ENCODE measurements around the gene ENTPD6.

DNA sequence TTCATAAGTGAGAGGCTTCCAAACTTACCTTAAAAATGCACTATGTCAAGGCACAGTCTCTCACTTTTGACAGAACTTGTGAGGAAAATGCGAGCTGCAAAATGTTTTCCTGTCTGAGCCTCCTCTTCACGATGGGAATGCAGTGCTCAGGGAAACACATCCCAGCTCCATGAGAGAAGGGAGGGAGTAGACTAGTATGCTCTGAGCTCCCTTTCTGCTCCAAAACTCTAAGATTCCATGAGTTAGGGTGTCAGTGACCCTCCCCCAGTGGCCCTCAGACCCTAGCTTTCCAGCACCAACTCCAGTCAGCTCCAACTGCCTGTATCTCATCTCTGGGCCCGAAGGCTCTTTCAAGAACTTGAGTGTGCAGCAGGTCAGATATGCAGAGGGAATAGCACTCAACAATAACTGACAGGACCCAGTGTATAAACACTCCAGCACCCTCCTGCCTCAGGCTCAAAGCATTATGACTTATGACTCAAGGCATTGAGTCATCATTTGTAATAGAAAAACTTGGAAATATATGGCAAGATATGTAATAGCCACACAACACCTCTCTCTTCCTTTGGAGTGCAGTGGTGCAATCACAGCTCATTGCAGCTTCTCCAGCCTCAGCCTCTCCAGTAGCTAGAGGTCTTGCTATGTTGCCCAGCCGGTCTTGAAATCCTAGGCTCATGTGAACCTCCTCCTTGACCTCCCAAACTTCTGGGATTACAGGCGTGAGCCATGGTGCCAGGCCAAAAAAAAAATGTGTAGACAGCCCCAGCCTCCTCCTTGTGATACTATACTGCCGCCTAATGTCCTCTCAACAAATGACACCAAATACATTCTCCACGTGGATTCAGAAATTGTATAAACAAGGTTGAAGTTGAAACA lies 16.7 kb upstream of the ENTPD6 start:
- TF ChIP-seq, protein P1, sequence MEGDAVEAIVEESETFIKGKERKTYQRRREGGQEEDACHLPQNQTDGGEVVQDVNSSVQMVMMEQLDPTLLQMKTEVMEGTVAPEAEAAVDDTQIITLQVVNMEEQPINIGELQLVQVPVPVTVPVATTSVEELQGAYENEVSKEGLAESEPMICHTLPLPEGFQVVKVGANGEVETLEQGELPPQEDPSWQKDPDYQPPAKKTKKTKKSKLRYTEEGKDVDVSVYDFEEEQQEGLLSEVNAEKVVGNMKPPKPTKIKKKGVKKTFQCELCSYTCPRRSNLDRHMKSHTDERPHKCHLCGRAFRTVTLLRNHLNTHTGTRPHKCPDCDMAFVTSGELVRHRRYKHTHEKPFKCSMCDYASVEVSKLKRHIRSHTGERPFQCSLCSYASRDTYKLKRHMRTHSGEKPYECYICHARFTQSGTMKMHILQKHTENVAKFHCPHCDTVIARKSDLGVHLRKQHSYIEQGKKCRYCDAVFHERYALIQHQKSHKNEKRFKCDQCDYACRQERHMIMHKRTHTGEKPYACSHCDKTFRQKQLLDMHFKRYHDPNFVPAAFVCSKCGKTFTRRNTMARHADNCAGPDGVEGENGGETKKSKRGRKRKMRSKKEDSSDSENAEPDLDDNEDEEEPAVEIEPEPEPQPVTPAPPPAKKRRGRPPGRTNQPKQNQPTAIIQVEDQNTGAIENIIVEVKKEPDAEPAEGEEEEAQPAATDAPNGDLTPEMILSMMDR (IDR thresholded peaks at IDR 0.05; ENCODE audit: low read depth, low read length): peak; percentile 95
- TF ChIP-seq EZH2phosphoT487 (IDR thresholded peaks at IDR 0.05; ENCODE audit: low read depth): no peak

Measured in OCI-LY3 (cell line).